GM19351 (cell line): Measurements from ENCODE around the gene SH3GL2.

Source experiments
- ATAC-seq: cut with Tn5 transposase; IDR thresholded peaks from one replicate; pipeline ENCODE4 v1.9.1; 2021; ENCODE audit warnings: mild to moderate bottlenecking, moderate library complexity; ENCODE audit not compliant: unreplicated experiment

SH3GL2 gene

DNA sequence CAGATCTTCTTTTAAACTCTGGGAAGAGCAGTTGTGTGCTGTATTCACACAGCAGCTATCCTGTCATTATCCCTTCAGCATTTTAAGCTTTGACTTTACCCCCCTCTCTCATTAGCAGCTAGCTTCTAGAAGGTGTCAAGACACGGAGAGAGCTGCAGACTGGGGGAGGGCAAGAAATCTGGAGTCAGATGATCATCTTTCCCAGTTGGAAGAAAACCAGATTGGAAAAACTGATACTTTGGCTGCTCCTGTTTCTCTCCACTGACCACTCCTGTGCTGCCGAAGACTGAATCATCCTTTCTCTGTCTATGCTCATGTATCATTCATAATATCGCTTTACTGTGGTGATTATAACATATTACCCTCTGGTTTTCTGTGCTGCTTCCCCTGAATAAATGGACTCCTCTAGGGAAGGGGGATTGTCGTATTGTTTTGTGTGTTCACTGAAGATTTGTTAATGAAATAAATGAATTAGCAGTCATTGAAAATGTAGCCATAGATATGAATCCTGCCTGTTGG, 75.1 kb downstream of the SH3GL2 start:
- ATAC-seq = no peak

- no peak for ATAC-seq
Observed at GRCh38 chr9:17656889-17657288, 78.0 kb downstream of the SH3GL2 start.

- no peak for ATAC-seq
Observed at GRCh38 chr9:17658237-17658636, 79.4 kb downstream of the SH3GL2 start.

DNA sequence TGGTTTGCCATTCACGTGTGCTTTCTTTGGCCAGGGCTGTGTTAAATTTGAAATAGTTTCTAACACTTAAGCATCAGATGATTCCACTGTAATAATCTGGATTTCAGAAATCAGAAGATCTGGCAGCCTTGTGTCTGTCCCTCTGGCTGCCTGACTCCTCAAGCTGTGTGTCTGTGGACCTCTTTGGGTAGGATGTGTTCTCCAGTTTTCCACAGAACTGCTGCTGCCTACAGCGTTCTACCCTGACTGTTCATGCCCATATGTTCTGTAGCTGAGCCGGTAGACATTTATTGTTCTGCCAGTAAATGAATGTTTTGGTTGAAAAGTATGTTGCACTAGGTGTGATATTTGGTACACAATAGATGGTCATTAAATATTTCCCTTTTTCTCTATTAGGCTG, 81.3 kb downstream of the SH3GL2 start:
- ATAC-seq = no peak

GRCh38 chr9:17665450-17665849, 86.6 kb downstream of the SH3GL2 start:
- ATAC-seq = no peak

DNA sequence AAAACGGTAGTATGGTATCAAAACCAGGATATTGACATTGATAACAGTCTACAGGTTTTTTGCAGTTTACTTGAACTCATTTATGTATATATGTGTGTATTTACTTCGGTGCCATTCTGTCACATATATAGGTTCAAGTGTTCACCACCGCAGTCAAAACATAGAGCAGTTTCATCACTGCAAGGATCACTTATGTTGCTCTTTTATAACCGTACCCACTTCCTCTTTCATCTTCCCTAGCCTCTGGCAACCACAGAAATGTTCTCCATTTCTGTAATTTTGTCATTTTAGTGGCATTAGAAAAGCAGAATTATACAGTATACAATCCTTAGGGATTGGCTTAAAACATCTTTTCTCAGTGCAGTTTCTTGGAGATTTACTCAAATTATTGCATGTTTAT, 90.3 kb downstream of the SH3GL2 start:
- ATAC-seq = no peak

- no peak for ATAC-seq
Observed at GRCh38 chr9:17682684-17683083, 103.8 kb downstream of the SH3GL2 start.

GRCh38 chr9:17688834-17689233, 110.0 kb downstream of the SH3GL2 start:
- ATAC-seq = no peak

GRCh38 chr9:17694336-17694735, 115.5 kb downstream of the SH3GL2 start:
- no peak for ATAC-seq

GRCh38 chr9:17695482-17695881, 116.6 kb downstream of the SH3GL2 start:
- ATAC-seq = no peak

GRCh38 chr9:17699615-17700330, 120.9 kb downstream of the SH3GL2 start:
- ATAC-seq = no peak

GRCh38 chr9:17706347-17706746, 127.5 kb downstream of the SH3GL2 start:
- ATAC-seq = no peak

DNA sequence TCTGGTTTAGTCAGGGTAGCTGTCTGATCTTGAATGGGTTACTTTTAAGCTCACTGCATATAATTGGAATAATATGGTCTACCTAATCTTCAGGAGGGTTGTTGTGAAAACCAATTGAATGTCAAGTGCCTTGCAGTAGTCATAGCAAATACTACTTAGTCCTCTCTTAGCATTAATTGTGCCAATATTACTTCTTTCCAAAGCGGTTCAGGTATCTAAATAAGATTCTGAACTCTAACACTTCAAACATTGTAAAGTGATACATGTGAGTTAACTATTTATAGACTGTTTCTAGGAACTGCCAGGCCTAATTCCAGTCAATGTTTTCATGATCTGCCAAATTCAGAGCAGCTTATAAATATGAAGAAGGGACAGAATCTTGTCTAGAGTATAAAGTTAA, 140.2 kb downstream of the SH3GL2 start:
- ATAC-seq = no peak

DNA sequence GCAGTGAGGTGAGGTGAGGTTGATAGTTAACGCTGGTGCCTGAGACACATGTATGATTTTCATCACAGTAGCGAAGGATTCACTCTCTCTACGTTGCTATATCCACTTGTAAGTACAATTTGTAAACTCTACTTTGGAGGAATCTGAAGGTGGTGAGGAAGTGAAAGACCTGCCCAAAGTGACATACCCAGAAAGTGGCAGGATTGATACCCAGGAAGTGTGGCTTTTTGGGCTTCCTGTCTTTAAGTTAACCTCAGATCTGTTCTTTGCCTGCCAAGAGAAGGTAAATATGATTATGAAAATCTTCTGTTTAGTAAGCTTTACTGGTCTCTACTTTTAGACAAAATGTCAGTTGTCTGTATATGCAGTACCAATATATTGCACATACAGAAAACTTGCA, 143.1 kb downstream of the SH3GL2 start:
- no peak for ATAC-seq

GRCh38 chr9:17723656-17724055, 144.8 kb downstream of the SH3GL2 start:
- no peak for ATAC-seq

DNA sequence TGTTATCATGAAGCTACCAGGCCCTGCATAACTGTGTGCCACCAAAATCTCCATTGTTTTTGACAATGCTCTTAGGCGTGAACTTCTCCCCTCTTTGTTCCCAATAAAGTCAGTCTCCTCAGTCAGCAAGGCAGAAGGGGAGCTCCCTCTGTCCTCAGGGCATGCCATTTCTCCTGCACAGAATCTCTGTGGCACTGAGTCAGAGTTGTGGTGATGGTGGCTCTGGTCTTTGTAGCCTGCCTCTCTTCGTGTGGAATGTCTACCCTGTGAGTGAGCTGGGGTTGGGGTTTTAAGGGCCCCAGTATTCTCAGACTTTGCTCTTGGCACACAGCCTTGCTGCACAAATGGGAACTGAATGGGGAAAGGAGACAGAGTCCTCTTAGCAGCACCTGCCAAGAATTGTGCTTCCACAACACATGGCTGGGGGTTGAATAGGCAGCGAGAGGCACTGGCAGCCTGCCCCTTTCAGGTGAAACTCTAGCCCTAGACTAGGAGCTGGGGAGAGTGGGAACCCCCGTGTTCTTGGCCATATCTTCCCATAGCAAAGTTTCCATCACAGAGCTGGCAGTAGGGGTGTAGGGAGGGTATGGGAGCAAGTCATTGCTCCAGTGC, 146.6 kb downstream of the SH3GL2 start:
- no peak for ATAC-seq

- ATAC-seq = no peak
Observed at GRCh38 chr9:17726298-17726697, 147.4 kb downstream of the SH3GL2 start.

GRCh38 chr9:17730899-17731298, 152.0 kb downstream of the SH3GL2 start:
- no peak for ATAC-seq

GRCh38 chr9:17731308-17731707, 152.4 kb downstream of the SH3GL2 start:
- no peak for ATAC-seq

DNA sequence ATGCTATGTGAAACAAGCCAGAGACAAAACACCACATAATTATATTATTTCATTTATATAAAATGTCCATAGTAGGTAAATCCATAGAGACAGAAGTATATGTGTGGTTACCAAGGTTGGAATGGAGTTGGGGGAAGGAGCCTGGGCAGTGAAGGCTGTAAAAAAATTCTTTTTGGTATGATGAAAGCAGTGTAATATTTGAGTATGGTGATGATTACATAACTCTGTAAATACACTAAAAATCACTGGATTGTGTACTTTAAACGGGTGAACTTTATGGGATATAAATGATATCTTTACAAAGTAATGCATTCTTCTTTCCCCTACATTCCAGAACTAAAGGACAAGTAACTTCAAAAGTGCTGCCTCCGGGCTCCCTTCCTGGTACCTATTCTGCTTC, 155.8 kb downstream of the SH3GL2 start:
- ATAC-seq = no peak

DNA sequence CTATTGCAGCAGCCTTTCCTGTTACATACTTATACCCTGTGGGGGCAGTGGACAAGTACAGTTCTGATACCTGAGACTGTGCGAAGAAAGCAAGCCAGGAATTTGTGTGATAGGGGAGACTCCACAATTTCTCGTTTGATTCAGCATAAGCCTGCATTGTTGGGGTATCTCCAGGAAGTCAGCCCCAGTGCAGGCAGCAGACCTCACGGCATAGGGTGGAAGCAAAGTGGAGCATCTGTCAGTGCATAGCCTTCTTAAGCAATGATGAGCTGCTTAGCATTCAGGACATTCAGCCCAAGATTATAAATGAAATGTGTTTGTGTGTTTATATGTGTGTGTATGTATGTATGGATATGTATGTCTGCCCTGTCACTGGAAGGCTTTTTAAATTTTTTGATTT, 157.0 kb downstream of the SH3GL2 start:
- no peak for ATAC-seq

- no peak for ATAC-seq
Observed at GRCh38 chr9:17739022-17739421, 160.2 kb downstream of the SH3GL2 start.

DNA sequence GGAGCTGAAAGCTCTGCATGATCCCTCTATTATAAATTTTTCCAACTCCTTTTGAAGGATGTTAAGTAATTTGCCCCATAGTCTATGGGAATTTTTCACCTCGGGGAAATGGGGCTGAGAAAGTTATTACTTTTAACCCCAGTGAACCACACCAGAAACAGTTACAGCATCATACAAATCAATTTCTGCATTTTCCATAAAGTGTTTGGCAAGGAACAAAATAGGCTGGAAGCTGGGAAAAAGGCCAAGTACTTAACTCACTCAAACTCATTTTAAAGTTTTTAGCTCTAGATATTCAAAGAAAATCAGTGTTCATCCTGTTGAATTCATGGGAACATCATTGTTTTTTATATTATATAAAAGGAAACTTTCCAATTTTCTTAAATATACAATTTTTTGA, 160.9 kb downstream of the SH3GL2 start:
- no peak for ATAC-seq
